ENCODE data around the gene SKIC2. TPM values are rescaled to one million over a fixed set of nuclear protein-coding genes. Genes with fewer than 3 reads are reported as not detected.

Gene SKIC2
- total and polyA plus RNA-seq, 2 donors (not counting 3 experiments of a cell fraction or from before 2014, with no cell fraction given): 52.8 to 76.7 TPM

DNA sequence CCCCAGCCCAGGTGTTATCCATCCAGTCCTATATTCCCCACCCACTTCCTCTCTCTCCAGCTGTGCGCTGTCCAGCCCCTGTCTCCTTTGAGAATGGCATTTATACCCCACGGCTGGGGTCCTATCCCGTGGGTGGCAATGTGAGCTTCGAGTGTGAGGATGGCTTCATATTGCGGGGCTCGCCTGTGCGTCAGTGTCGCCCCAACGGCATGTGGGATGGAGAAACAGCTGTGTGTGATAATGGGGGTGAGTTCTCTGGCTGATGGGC lies 30.4 kb upstream of the SKIC2 start:
- Histone ChIP-seq H3K9me1 (replicated peaks; ENCODE audit: control insufficient read depth, extremely low read depth, insufficient read depth, low read length) (no peaks in the 10 kb centered on the region), H4K20me1 (replicated peaks; ENCODE audit: control insufficient read depth, extremely low read depth, insufficient read depth, low read length) (no peaks in the 10 kb centered on the region), H3K27ac (ENCODE audit: insufficient read depth, low read depth, low read length) (no peak overlapping the region), H2AFZ (ENCODE audit: low read depth, low read length) (no peak overlapping the region), H3K36me3 (ENCODE audit: control insufficient read depth in 2 of 2, extremely low read depth in 1 of 2, insufficient read depth in 2 of 2, low read length in 2 of 2) (no peaks in the 10 kb centered on the region), H3K4me3 (replicated peaks in 1 of 3; ENCODE audit: insufficient read depth in 1 of 3, low read depth in 1 of 3, low read length in 3 of 3) (no peak overlapping the region), H3K9ac (replicated peaks; ENCODE audit: extremely low read depth, insufficient read depth, low read length) (no peak overlapping the region), H3K4me2 (ENCODE audit: insufficient read depth, low read length) (no peak overlapping the region), H3K79me2 (ENCODE audit: control insufficient read depth, insufficient read depth, low read length) (no peaks in the 10 kb centered on the region), H3K27me3 (ENCODE audit: control insufficient read depth in 2 of 2, insufficient read depth in 2 of 2, low read length in 2 of 2) (peaks cover 9 to 13% of the 10 kb centered on the region in 2 experiments), H3K9me3 (replicated peaks; ENCODE audit: control insufficient read depth, insufficient read depth, low read length) (no peaks in the 10 kb centered on the region), H3K4me1 (ENCODE audit: control insufficient read depth, extremely low read depth, insufficient read depth, low read length) (no peaks in the 10 kb centered on the region)
- FAIRE-seq: no peak
- DNase-seq (ENCODE audit: low read depth, low spot score): no peak
- no TSS peak for BruUV-seq (replicated peaks)
- CTCF ChIA-PET: no interaction called here
- intact Hi-C loops (cut with micrococcal nuclease) (no loop called here), dilution Hi-C loops (cut with MboI; ENCODE audit: extremely low pct_ligation_motif_present, low sequenced_read_pairs) (no loop called here)
- POLR2A ChIA-PET: no interaction called here
- TF ChIP-seq MAX (IDR thresholded peaks at IDR 0.05; ENCODE audit: insufficient read depth, insufficient read length) (no peak), EZH2 (IDR thresholded peaks at IDR 0.05; ENCODE audit: borderline replicate concordance, low read depth, low read length, severe bottlenecking) (no peak), FOS (IDR thresholded peaks at IDR 0.05; ENCODE audit: borderline replicate concordance, insufficient read depth, low read length) (no peak), GATA2 (IDR thresholded peaks at IDR 0.05; ENCODE audit: insufficient read depth, insufficient read length, low read depth, low read length) (no peak), POLR2AphosphoS5 (IDR thresholded peaks at IDR 0.05; ENCODE audit: insufficient read depth, low read depth, low read length) (no peak), JUN (IDR thresholded peaks at IDR 0.05; ENCODE audit: borderline replicate concordance, insufficient read depth, insufficient read length, low read depth) (no peak), MYC (IDR thresholded peaks at IDR 0.05; ENCODE audit: low read depth, low read length) (no peak), POLR2A (IDR thresholded peaks at IDR 0.05; ENCODE audit: low read depth, low read length) (no peak)
- TF ChIP-seq, protein P1, sequence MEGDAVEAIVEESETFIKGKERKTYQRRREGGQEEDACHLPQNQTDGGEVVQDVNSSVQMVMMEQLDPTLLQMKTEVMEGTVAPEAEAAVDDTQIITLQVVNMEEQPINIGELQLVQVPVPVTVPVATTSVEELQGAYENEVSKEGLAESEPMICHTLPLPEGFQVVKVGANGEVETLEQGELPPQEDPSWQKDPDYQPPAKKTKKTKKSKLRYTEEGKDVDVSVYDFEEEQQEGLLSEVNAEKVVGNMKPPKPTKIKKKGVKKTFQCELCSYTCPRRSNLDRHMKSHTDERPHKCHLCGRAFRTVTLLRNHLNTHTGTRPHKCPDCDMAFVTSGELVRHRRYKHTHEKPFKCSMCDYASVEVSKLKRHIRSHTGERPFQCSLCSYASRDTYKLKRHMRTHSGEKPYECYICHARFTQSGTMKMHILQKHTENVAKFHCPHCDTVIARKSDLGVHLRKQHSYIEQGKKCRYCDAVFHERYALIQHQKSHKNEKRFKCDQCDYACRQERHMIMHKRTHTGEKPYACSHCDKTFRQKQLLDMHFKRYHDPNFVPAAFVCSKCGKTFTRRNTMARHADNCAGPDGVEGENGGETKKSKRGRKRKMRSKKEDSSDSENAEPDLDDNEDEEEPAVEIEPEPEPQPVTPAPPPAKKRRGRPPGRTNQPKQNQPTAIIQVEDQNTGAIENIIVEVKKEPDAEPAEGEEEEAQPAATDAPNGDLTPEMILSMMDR (IDR thresholded peaks at IDR 0.05; ENCODE audit: extremely low read depth in 1 of 2, insufficient read depth in 1 of 2, low read depth in 1 of 2, low read length in 2 of 2): no peak
